Panc1 (cell line): Measurements from ENCODE around the gene ENOX2. TPM values are rescaled to one million over a fixed set of nuclear protein-coding genes. Genes with fewer than 3 reads are reported as not detected.

Experiments used
- ATAC-seq: fragments of 200-7000 bp; cut with Tn5 transposase; 2 replicates; pipeline ENCODE4 v1.9.1; 2020; ENCODE audit warnings: mild to moderate bottlenecking, moderate library complexity
- BruUV-seq: library from RNA; stranded (reverse); fragments of 400-500 nt; replicated peaks from 2 replicates; lab custom pipeline; 2021; lab: Mats Ljungman, UMichigan
- CTCF ChIA-PET: fragments of 300-600 bp; sonication (Branson Sonifier 250); formaldehyde crosslinking; loops from one replicate; lab custom pipeline; 2022; ENCODE audit warnings: antibody characterized with exemption; lab: Charles Lee
- POLR2A ChIA-PET: fragments of 300-600 bp; sonication (Branson Sonifier 250); formaldehyde crosslinking; loops from one replicate; lab custom pipeline; 2022; ENCODE audit warnings: antibody characterized with exemption; lab: Charles Lee
- DNase-seq: peaks from one replicate; pipeline ENCODE4 v3.0.0-alpha.2; 2010; ENCODE audit warnings: low read depth, low spot score
- H3K27ac ChIP-seq: 2 replicates; pipeline ENCODE4 v1.5.1; 2011; ENCODE audit warnings: mild to moderate bottlenecking, low read length, inconsistent platforms
- H3K27me3 ChIP-seq: fragments of 200-500 bp; sonication (Bioruptor generic); 2 replicates; pipeline ENCODE4 v1.6.0; 2014; ENCODE audit warnings: low read length, inconsistent platforms; ENCODE audit not compliant: control insufficient read depth, insufficient read depth
- H3K36me3 ChIP-seq: fragments of 200-500 bp; sonication (Bioruptor generic); 2 replicates; pipeline ENCODE4 v1.5.1; 2014; ENCODE audit warnings: inconsistent platforms, mild to moderate bottlenecking, low read length, moderate library complexity; ENCODE audit not compliant: control insufficient read depth, insufficient read depth
- H3K4me1 ChIP-seq: 2 replicates; pipeline ENCODE4 v1.5.1; 2011; ENCODE audit warnings: inconsistent platforms, mild to moderate bottlenecking, low read length, moderate library complexity; ENCODE audit not compliant: control insufficient read depth, insufficient read depth
- H3K4me3 ChIP-seq, 2 experiments: 2 replicates each; pipeline ENCODE4 v1.5.1; 2011 to 2012; ENCODE audit warnings: low read depth in 2 of 2, low read length in 2 of 2, mild to moderate bottlenecking in 2 of 2, inconsistent platforms in 1 of 2, moderate library complexity in 1 of 2
- H3K9me3 ChIP-seq: fragments of 200-500 bp; sonication (Bioruptor generic); 2 replicates; pipeline ENCODE4 v1.5.1; 2014; ENCODE audit warnings: low read depth, mild to moderate bottlenecking, inconsistent platforms, low read length, moderate library complexity; ENCODE audit not compliant: control insufficient read depth, insufficient read depth
- POLR2AphosphoS5 ChIP-seq: IDR thresholded peaks from 2 replicates; pipeline ENCODE4 v1.6.1; 2012; ENCODE audit warnings: mild to moderate bottlenecking, low read depth, low read length, moderate library complexity
- SIN3A ChIP-seq: IDR thresholded peaks from 2 replicates; pipeline ENCODE4 v1.6.1; 2012; ENCODE audit warnings: low read depth, mild to moderate bottlenecking, low read length, moderate library complexity, borderline replicate concordance; ENCODE audit not compliant: insufficient read depth
- TCF7L2 ChIP-seq: IDR thresholded peaks from 2 replicates; pipeline ENCODE4 v1.6.1; 2011; ENCODE audit warnings: mild to moderate bottlenecking, low read depth, low read length, inconsistent platforms
- in situ Hi-C: cut with HindIII; loops from 2 replicates; pipeline ENCODE4 v1.10.0; 2016; ENCODE audit warnings: low sequenced_read_pairs, low pct_unique_long_range_greater_than_20kb
- intact Hi-C: fragments of 100-400 bp; cut with micrococcal nuclease; formaldehyde crosslinking; loops from one replicate; pipeline ENCODE4 v1.10.0; 2022; ENCODE audit not compliant: unreplicated experiment
- total RNA-seq: library from RNA; stranded (reverse); gene quantifications from one replicate; pipeline ENCODE4 v1.2.1, GENCODE V29; 2021; ENCODE audit not compliant: unreplicated experiment
- TF ChIP-seq, protein P1 (sequence below), 2 experiments: IDR thresholded peaks; 2 replicates each; pipeline ENCODE4 v1.6.1; 2011 to 2012; ENCODE audit warnings: low read depth in 2 of 2, control low read depth in 1 of 2, low read length in 1 of 2, mild to moderate bottlenecking in 1 of 2, moderate library complexity in 1 of 2; ENCODE audit not compliant: insufficient read depth in 1 of 2
- TF ChIP-seq, protein P2 (sequence below): fragments of 450-650 bp; IDR thresholded peaks from 2 replicates; pipeline ENCODE4 v1.5.1; 2017; ENCODE audit warnings: mild to moderate bottlenecking

ENOX2 gene
- total RNA-seq, 1 experiment from 2014 or later: 12.4 TPM

DNA sequence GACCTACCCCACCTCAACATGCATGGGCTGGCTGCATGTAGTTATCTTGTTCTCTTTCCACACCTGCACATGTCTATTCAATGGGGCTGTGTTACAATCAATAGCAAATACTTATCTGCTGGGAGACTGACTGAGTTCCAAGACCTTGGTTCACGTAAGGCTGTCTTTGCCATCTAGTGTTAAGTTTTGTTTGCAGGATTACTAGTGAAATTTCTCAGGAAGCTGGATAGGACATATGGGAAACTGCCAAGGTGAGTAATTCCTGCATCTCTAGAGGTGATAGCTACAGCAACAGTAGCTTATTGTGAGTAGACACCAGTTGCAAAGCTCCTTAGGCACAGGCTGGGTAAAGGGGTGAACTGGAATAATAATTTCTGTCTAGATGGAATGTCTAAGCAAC lies 177.5 kb downstream of the ENOX2 start:
- Histone ChIP-seq H3K4me3 (no peak overlapping the region), H3K4me1 (no peaks in the 10 kb centered on the region), H3K9me3 (no peaks in the 10 kb centered on the region), H3K36me3 (no peaks in the 10 kb centered on the region), H3K27ac (no peak overlapping the region), H3K27me3 (no peaks in the 10 kb centered on the region)
- ChIA-PET CTCF (no interaction called here), POLR2A (no interaction called here)
- TF ChIP-seq, protein P1, sequence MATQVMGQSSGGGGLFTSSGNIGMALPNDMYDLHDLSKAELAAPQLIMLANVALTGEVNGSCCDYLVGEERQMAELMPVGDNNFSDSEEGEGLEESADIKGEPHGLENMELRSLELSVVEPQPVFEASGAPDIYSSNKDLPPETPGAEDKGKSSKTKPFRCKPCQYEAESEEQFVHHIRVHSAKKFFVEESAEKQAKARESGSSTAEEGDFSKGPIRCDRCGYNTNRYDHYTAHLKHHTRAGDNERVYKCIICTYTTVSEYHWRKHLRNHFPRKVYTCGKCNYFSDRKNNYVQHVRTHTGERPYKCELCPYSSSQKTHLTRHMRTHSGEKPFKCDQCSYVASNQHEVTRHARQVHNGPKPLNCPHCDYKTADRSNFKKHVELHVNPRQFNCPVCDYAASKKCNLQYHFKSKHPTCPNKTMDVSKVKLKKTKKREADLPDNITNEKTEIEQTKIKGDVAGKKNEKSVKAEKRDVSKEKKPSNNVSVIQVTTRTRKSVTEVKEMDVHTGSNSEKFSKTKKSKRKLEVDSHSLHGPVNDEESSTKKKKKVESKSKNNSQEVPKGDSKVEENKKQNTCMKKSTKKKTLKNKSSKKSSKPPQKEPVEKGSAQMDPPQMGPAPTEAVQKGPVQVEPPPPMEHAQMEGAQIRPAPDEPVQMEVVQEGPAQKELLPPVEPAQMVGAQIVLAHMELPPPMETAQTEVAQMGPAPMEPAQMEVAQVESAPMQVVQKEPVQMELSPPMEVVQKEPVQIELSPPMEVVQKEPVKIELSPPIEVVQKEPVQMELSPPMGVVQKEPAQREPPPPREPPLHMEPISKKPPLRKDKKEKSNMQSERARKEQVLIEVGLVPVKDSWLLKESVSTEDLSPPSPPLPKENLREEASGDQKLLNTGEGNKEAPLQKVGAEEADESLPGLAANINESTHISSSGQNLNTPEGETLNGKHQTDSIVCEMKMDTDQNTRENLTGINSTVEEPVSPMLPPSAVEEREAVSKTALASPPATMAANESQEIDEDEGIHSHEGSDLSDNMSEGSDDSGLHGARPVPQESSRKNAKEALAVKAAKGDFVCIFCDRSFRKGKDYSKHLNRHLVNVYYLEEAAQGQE (IDR thresholded peaks at IDR 0.05; ENCODE audit: insufficient read depth in 1 of 2, low read depth in 2 of 2, low read length in 1 of 2): no peak
- TF ChIP-seq, protein P2, sequence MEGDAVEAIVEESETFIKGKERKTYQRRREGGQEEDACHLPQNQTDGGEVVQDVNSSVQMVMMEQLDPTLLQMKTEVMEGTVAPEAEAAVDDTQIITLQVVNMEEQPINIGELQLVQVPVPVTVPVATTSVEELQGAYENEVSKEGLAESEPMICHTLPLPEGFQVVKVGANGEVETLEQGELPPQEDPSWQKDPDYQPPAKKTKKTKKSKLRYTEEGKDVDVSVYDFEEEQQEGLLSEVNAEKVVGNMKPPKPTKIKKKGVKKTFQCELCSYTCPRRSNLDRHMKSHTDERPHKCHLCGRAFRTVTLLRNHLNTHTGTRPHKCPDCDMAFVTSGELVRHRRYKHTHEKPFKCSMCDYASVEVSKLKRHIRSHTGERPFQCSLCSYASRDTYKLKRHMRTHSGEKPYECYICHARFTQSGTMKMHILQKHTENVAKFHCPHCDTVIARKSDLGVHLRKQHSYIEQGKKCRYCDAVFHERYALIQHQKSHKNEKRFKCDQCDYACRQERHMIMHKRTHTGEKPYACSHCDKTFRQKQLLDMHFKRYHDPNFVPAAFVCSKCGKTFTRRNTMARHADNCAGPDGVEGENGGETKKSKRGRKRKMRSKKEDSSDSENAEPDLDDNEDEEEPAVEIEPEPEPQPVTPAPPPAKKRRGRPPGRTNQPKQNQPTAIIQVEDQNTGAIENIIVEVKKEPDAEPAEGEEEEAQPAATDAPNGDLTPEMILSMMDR: no peak
- TF ChIP-seq TCF7L2: no peak
- no peak for TF ChIP-seq SIN3A
- no peak for TF ChIP-seq POLR2AphosphoS5
- ATAC-seq (no peak), DNase-seq (no peak)
- in situ Hi-C loops: no loop called here
- BruUV-seq: no TSS peak
- intact Hi-C loops: no loop called here

DNA sequence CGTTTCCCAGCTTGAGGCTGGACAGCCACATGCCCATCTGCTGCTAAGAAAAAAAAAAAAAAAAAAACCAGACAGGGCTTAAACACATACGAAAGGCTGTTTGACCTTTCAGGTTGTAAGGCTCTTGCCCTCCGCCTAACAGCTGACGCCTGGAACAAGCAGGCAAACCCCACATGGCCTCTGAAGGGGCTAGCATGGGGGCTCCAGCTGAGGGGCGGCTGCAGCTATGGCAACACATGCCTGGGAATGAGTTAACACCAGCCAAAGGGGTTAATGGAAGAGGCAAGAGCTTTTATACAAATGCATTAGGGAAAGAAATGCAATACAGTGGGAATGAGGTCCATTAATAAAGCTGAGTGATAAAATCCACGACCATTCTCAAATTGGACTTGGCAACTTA lies 183.6 kb downstream of the ENOX2 start:
- in situ Hi-C loops: no loop called here

More for the DNA sequence above, 183.6 kb downstream of the ENOX2 start:
- Histone ChIP-seq H3K27ac (no peak overlapping the region), H3K9me3 (no peaks in the 10 kb centered on the region), H3K4me1 (no peaks in the 10 kb centered on the region), H3K27me3 (no peaks in the 10 kb centered on the region), H3K4me3 (no peak overlapping the region), H3K36me3 (no peaks in the 10 kb centered on the region)
- no TSS peak for BruUV-seq
- POLR2A ChIA-PET: no interaction called here
- TF ChIP-seq, protein P1 (IDR thresholded peaks at IDR 0.05; ENCODE audit: insufficient read depth in 1 of 2, low read depth in 2 of 2, low read length in 1 of 2): no peak
- no peak for TF ChIP-seq TCF7L2
- no peak for TF ChIP-seq POLR2AphosphoS5
- TF ChIP-seq SIN3A: no peak
- TF ChIP-seq, protein P2: no peak
- CTCF ChIA-PET: no interaction called here
- no peak for DNase-seq
- intact Hi-C loops: no loop called here
- no peak for ATAC-seq
